GM18526 (cell line): ENCODE results near the gene UBA7.
A peak's percentile ranks its signal among the peaks of the same experiment; 100 is the strongest.

Experiments used
- POLR2A ChIP-seq: IDR thresholded peaks from 3 replicates; pipeline ENCODE4 v1.6.1; 2011; ENCODE audit not compliant: insufficient read length; ENCODE audit errors: extremely low read depth

Gene UBA7, protein sequence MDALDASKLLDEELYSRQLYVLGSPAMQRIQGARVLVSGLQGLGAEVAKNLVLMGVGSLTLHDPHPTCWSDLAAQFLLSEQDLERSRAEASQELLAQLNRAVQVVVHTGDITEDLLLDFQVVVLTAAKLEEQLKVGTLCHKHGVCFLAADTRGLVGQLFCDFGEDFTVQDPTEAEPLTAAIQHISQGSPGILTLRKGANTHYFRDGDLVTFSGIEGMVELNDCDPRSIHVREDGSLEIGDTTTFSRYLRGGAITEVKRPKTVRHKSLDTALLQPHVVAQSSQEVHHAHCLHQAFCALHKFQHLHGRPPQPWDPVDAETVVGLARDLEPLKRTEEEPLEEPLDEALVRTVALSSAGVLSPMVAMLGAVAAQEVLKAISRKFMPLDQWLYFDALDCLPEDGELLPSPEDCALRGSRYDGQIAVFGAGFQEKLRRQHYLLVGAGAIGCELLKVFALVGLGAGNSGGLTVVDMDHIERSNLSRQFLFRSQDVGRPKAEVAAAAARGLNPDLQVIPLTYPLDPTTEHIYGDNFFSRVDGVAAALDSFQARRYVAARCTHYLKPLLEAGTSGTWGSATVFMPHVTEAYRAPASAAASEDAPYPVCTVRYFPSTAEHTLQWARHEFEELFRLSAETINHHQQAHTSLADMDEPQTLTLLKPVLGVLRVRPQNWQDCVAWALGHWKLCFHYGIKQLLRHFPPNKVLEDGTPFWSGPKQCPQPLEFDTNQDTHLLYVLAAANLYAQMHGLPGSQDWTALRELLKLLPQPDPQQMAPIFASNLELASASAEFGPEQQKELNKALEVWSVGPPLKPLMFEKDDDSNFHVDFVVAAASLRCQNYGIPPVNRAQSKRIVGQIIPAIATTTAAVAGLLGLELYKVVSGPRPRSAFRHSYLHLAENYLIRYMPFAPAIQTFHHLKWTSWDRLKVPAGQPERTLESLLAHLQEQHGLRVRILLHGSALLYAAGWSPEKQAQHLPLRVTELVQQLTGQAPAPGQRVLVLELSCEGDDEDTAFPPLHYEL

GRCh38 chr3:49813497-49814174 lies at the start of gene UBA7:
TSS of gene UBA7 (minus strand) at chr3:49813953. CDS start at chr3:49813787, 166 bp downstream.
- TF ChIP-seq POLR2A: peak; percentile 50

- TF ChIP-seq POLR2A: no peak
Observed at GRCh38 chr3:49859576-49860305, 46.0 kb upstream of the UBA7 start.

DNA sequence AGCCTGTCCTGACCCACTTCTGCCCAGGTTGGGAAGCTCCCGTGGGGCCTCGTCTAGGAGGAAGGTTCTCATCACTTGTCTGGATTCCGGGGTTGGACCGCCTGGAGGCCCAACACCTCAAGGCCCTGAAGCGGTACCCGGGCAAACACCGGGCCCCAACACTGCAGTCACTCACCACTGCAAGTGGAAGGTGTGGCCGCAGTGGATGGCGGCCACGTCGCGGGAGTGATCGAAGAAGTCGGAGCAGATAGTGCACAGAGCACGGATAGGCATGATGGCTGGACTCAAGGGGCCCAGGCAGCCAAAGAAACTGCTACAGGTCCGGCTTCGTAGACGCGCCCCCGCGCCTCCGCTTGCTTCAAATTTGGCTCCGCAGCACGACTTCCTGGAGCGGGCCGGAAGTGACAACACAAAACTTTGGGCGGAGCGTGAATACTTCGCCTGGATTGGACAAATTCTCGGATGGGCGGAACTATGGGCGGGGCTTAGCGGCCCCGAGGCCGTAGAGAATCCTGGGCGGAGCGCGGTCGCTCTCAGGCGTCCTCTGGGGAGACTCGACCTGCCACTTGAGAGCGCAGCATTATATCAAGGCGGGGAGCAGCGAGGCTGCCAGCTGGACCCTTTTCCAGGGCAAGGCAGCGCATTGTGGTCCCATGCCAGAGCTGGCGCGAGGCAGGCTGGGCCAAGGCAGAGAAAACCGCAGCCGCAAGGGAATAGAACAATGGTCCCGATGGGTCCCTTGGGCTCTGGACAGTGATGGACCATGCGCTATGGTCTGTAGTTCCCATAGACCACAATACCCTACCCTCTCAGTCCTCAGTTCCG lies 42.6 kb upstream of the UBA7 start, which contains the start of gene TRAIP:
Gene TRAIP, minus strand, starts transcription at position 384 of the 825 bp plus-strand sequence. Its CDS starts 111 bp downstream, at position 273.
- TF ChIP-seq POLR2A: peak; percentile 78

DNA sequence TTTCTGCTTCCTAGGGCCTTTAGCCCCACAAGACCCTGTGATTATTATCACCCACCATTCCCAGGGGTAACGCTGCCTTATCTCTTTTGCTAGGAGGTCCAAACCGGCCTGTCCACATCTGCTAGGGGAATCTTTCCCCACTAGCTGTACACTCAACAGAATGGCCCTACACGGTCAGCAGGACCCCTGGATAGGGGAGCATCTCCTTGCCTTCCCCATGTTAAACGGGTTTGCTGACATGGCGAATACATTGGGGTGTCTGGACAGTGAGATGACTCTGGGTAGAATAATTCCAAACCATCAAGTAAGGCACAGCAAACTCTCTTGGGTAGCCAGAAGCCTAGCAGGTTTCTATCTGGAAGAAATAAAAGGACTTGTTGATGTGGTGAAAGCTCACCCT lies 41.9 kb upstream of the UBA7 start:
- TF ChIP-seq POLR2A: no peak

DNA sequence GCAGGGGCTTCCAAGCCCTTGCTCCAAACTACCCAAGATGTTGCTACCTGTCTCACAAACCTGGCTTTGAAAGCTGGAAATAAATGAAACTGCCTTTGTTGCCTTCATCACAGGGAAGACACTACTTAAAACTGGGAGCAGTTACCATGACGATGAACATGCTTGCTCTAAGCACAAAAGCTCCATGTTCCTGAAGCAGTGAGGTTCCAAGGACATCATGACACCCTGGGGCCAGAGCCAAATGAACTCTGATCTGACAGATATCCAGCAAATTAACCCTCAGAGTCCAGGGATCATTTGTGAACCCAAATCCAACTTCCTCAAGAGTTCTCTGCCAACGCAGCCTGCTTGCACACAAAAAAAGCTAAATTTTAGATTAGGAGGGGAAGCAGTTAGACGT lies 31.9 kb upstream of the UBA7 start:
- no peak for TF ChIP-seq POLR2A

DNA sequence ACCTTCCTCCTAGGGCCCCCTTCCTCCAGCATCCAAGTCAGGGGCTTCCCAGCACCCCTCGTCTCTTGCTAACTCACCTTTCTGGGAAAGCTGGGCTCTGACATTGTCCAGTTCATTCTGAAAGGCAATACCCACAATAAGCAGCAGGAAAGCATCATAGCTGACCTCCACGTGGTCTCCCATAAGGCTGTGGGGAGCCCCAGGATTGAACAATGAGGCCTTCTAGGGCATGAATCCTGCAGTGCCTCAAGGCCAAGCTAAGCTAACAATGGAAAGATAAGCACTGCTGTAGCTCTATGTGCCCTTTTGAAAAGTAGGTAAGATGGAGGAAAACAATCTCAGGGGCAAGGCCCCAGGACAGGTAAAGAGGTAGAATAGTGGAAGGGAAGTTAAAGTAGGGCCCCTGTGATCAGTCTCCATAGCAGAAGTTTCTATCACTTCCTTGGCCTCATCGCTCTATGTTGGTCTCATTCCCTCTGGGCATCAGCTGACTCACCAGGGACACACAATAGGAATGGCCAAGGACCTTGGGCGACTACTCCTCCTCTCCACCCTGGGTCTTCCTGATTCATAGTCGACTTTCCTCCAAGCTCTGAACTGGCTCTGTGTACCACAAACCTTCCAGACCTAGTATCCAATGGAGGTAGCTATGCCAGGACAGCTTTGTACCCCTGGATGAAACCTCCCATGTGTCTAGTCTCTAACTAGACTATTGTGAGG lies 30.9 kb upstream of the UBA7 start:
- no peak for TF ChIP-seq POLR2A

- TF ChIP-seq POLR2A: no peak
Observed at GRCh38 chr3:49842843-49843517, 29.2 kb upstream of the UBA7 start.

DNA sequence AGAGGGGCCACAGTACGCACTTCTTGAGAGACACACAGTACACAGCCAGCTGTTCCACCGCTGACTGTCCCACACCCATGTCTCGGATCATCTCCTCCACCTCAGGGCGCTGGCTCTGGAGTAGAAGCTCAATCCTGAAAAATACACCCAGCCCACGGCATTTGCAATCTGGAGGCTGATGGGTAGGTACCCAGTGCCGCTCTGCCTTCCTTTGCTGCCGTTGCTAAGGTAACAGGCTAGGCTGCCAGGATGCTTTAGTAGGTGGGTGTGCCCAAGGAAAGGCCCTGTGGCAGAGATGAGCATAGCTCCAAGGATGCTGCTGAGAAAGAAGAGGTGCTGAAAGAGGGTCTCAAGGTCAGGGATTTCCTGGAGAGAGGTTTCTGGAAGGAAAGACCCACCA lies 28.1 kb upstream of the UBA7 start:
- TF ChIP-seq POLR2A: no peak

DNA sequence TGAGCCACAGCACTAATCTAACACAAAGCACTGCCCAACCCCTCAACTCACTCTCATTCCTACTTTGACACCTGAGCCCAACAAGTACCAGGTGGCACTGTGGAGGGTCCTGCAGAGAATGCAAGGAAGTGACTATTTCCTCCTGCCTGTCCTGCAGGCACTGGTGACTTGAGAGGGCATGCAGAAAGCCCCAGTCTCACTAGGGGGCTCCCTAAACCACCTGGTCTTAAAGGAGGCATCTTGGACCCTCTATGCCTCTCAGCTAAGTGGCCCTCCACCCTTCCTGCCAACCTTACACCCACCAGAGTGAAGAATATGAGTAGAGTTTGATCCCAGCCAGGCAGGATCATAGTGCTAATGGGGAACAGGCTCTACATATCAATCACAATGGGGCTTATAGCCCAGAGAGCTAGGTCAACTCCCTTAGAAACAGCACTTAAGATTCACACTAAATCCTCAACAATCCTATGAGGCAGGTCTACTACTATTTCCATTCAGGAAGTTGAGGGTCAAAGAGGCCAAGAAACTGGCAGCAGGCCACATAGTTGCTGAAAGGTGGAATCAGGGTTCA lies 27.5 kb upstream of the UBA7 start:
- TF ChIP-seq POLR2A: no peak

DNA sequence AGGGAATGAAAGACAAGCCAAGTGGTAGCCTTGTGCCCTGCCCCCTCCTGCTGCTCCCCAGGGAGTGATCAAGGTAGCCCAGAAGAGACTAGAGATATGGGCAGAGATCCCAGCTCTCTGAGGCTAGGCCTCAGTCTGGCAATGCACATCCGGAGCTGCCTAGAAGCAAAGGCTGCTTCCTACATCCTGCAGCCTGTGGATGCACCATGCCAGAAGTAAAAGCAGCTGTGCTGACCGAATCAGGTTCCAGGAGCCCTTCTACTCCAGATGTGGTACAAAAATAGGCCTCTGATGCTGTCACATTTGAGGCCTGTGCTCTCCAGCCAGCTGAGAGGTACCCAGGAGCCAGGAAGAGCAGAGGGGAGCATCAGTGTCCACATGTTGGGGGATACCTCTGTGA lies 26.6 kb upstream of the UBA7 start:
- no peak for TF ChIP-seq POLR2A

DNA sequence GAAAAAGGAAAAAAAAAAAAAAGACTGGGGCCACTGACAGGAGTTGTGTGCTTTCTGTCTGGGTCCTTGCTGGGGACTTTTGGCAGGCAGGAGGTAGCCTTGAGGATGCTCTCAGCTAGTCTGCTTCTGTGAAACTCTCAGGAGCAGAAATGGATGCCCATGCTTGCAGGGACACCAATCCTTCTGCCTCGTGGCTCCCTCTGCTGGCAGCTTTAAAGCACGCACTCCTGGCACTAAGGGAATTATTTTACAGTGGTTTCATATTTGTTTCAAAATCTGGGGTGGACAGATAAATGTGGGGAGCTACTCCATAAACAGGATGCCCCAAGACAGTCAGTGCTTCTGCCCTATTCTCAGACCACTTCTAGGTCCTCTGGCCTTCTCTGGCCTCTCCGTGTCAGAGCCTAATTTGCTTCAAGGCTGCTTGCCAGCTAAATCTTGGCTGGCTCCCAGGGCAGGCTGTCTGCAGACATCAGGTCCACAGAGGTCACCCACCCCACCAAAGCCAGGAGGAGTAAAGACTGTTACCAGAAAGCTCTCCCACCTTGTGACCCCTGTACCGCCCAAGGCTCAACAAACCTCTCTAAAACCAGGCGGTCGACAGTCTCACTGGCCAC lies 25.5 kb upstream of the UBA7 start:
- TF ChIP-seq POLR2A: no peak

DNA sequence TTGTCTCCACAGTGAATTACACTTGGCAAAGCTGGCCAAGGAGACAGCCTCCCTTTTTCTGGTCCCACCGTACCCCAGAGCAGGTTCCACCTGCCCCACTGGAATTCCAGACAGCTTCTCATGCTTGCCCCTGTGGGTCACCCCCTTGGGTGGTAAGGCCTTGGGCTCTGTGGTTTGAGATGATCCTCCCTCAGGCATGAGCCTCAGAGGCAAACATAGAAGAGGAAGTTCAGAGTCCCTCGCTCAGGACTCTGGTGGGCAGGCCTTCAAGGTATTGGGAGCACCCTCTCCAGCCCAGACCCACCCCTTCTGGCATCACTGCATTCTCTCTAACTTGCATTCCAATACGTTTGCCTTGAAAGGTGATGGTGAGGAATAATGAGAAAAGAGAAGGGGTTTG lies 17.6 kb upstream of the UBA7 start:
- TF ChIP-seq POLR2A: no peak
